Activated naive CD4-positive, alpha-beta T cell treated with anti-CD3 and anti-CD28 coated beads, Interleukin-2, amount 50 U/mL, for 72 hours (primary cell): Measurements from ENCODE around the gene CES4A. TPM values are rescaled to one million over a fixed set of nuclear protein-coding genes. Genes with fewer than 3 reads are reported as not detected.
"Not testable (repeated sequence)": the region's sequence is repeated elsewhere in the genome, so short reads cannot be mapped to it uniquely, and the experiment has no call there.

Experiments used
- ATAC-seq, 2 donors: fragments of 150-1000 bp; cut with Tn5 transposase; 2 replicates each; pipeline ENCODE4 v1.10.0; 2021; ENCODE audit warnings: mild to moderate bottlenecking in 2 of 2, moderate library complexity in 2 of 2
- DNase-seq, 2 donors: peaks; one replicate each; pipeline ENCODE4 v3.0.0; 2021 to 2022; ENCODE audit warnings: low spot score in 2 of 2
- H3K27ac Mint-ChIP-seq, 2 donors: one replicate each; pipeline ENCODE4 v1.8.0; 2022; ENCODE audit warnings: mild to moderate bottlenecking in 2 of 2, mixed read lengths in 2 of 2
- H3K36me3 Mint-ChIP-seq, 2 donors: one replicate each; pipeline ENCODE4 v1.8.0; 2022; ENCODE audit warnings: mixed read lengths in 2 of 2
- H3K9me3 Mint-ChIP-seq, 2 donors: one replicate each; pipeline ENCODE4 v1.8.0; 2022; ENCODE audit warnings: mixed read lengths in 2 of 2
- total RNA-seq, 2 donors: library from RNA; stranded (reverse); gene quantifications; one replicate each; pipeline ENCODE4 v1.2.3, GENCODE V29; 2022

CES4A gene
- total RNA-seq, 2 donors from 2014 or later, result 8.2 to 21.3 TPM

DNA sequence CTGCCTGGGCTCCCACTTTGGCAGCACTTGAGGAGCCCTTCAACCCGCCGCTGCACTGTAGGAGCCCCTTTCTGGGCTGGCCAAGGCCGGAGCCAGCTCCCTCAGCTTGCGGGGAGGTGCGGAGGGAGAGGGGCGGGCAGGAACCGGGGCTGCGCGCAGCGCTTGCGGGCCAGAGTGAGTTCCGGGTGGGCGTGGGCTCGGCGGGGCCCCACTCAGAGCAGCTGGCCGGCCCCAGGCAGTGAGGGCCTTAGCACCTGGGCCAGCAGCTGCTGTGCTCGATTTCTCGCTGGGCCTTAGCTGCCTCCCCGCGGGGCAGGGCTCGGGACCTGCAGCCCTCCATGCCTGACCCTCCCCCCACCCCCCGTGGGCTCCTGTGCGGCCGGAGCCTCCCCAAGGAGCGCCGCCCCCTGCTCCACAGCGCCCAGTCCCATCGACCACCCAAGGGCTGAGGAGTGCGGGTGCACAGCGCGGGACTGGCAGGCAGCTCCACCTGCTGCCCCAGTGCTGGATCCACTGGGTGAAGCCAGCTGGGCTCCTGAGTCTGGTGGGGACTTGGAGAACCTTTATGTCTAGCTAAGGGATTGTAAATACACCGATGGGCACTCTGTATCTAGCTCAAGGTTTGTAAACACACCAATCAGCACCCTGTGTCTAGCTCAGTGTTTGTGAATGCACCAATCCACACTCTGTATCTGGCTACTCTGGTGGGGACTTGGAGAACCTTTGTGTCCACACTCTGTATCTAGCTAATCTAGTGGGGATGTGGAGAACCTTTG is 14.0 kb upstream of the CES4A start:
- H3K36me3 Mint-ChIP-seq, result not testable (repeated sequence)

DNA sequence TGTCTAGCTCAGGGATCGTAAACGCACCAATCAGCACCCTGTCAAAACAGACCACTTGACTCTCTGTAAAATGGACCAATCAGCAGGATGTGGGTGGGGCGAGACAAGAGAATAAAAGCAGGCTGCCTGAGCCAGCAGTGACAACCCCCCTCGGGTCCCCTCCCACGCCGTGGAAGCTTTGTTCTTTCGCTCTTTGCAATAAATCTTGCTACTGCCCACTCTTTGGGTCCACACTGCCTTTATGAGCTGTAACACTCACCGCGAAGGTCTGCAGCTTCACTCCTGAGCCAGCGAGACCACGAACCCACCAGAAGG is 13.5 kb upstream of the CES4A start:
- DNase-seq, result peak in 1 of 2 donors; percentile 59
- ATAC-seq, H3K36me3 Mint-ChIP-seq, H3K9me3 Mint-ChIP-seq: not testable (repeated sequence)
- H3K27ac Mint-ChIP-seq, result peak overlapping the region in 1 of 2 donors; percentile 4

More for the DNA sequence above, 14.0 kb upstream of the CES4A start:
- peak overlapping the region in 1 of 2 donors; percentile 4 for H3K27ac Mint-ChIP-seq
- H3K9me3 Mint-ChIP-seq, ATAC-seq, DNase-seq: not testable (repeated sequence)

DNA sequence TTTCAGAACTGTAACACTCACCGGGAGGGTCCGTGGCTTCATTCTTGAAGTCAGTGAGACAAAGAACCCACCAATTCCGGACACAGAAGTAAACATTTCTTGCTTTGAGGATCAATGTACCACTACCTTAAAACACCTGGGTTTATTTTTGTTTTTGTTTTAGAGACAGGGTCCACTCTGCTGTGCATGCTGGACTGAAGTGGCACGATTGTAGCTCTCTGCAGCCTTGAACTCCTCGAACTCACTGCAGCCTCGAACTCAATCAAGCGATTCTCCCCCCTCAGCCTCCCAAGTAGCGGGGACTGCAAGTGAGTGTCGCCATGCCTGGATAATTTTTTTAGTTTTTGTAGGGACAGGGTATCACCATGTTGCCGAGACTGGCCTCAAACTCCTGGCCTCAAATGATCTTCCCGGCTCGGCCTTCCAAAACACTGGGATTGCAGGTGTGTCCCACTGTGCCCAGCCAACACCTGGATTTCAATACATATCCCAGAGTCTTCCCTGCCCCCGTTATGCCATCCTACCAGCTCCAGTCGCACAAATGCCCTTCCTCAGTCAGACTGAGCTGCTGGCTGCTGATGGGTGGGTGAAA is 13.0 kb upstream of the CES4A start:
- DNase-seq (no peak), ATAC-seq (no peak)
- H3K9me3 Mint-ChIP-seq, result no peaks in the 10 kb centered on the region
- no peaks in the 10 kb centered on the region for H3K36me3 Mint-ChIP-seq
- H3K27ac Mint-ChIP-seq, result peak overlapping the region; percentile 4 to 50

DNA sequence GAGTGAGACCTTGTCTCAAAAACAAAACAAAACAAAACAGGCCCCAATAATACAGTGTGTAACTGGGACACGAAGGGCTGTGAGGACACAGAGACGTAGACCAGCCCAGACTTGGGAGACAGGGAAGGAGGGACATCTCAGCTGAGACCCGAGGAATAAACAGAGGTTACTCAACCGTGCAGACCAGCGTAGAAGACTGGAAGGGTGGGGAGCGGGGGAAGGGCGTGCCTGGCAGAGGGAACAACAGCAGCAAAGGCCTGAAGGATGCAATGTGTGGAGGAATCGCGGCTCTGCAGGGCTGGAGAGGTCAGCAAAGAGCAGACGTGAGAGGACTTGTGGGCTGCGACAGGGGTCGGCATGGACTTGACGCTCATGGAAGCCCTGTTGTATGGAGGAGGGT is 11.6 kb upstream of the CES4A start:
- no peaks in the 10 kb centered on the region for H3K9me3 Mint-ChIP-seq
- DNase-seq (no peak), ATAC-seq (no peak)
- no peaks in the 10 kb centered on the region for H3K36me3 Mint-ChIP-seq
- no peak overlapping the region for H3K27ac Mint-ChIP-seq

DNA sequence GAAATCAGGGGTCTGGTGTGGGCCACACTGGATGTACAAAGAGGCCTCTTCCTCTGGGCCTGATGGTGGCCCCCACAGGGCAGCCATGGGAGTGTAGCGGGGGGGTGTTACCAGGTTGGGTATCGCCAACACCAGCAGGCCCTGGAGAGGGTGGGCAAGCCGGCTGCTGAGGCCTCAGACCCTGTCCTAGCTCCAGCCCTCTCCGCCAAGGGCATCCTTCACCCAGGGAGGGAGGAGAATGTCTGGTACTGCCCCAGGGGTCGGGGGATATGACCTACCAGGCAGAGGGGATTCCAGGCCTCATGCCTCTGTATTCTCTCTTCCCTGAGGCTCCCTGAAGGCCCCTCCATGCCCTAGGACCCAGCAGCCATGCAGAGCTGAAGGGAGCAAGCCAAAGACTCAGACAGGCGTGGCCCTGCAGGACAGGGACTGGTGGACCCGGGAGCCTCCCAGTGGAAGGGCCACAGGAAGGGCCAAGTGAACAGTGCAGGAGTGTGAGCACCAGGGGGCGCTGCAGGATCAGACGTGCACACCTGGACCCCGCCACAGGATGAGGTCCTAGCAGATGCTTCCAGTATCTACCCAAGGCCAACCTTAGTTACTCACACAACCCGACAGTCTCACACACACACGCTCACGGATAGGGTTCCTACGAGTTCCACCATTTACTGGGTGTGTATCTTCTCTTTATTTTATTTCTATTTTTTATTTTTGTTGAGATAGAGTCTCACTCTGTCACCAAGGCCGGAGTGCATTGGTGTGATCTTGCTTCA is 10.9 kb upstream of the CES4A start:
- Mint-ChIP-seq H3K36me3 (no peaks in the 10 kb centered on the region), H3K27ac (peak overlapping the region; percentile 68 to 69), H3K9me3 (no peaks in the 10 kb centered on the region)
- DNase-seq (peak; percentile 89 to 95), ATAC-seq (peak; percentile 98)

DNA sequence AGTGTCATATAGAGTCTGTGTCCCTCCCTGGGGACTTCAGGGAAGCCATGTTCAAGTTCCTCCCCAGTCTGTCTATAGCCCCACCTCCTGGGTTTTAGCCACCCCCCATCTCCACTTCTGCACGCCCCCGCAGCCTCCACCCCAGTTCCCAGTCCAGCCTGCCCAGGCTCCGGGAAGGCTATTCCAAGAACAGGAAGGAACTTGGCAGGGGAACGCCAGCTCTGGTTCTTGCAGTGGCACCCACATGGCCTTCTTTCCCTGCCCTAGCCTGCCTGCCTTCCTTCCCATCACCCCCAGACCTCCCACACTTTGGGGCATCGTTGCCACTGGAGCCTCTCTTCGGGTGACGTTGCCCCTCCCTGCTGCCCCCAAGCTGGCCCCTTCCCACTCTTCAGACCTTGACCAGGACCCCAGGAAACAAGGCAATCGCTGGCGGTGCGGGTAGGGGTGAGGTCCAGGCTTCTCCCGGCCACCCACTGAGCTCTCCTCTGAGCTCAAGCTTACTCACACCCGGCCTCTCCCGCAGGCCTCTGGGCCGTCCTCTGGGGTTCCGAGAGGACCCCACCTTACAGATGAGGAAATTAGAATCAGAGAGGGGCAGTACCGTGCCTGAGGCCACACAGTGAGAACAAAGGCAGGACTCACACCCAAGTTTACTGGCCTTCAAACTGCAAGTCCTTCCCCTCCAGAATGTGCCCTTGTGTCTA is 9.2 kb upstream of the CES4A start:
- no peaks in the 10 kb centered on the region for H3K9me3 Mint-ChIP-seq
- H3K27ac Mint-ChIP-seq, result no peak overlapping the region
- DNase-seq (no peak), ATAC-seq (no peak)
- H3K36me3 Mint-ChIP-seq, result no peaks in the 10 kb centered on the region

DNA sequence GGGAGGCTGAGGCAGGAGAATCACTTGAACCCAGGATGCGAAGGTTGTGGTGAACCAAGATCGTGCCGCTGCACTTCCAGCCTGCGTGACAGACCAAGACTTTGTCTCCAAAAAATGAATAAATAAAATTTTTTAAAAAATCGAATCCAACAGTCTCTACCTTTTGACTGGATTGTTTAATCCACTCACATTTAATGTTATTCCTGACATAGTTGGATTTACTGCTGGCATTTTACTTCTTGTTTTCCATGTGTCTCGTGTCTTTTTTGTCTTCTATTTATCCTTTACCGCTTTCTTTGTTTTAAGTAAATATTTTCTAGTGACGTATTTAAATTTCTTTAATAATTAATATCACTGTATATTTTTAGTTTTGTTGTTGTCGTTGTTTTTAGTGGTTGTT is 5.4 kb upstream of the CES4A start:
- peak overlapping the region; percentile 99 for H3K27ac Mint-ChIP-seq
- ATAC-seq, result no peak
- peaks cover 0 to 7% of the 10 kb centered on the region in 2 donors for H3K36me3 Mint-ChIP-seq
- no peak for DNase-seq
- H3K9me3 Mint-ChIP-seq, result peaks cover 0 to 4% of the 10 kb centered on the region in 2 donors

DNA sequence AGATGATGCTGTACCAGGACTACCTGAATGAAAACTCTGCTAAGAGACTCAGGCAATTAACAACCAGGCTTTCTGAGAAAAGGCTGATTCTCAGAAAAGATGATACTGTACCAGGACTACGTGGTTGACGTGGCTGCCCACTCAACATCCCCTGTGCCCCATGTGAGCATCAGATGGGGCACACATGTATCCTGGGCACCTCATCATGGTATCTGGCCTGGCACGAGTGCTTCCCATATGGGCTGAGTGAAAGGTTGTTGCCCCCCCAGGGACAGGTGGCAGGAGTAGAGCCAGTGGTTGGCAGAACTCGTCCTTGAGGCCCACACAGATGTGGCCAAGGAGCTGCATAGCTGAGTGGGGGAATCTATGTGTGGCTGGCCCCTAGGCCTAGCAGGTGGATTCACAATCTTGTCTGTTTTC is 3.5 kb upstream of the CES4A start:
- Mint-ChIP-seq H3K36me3 (peaks cover 0 to 7% of the 10 kb centered on the region in 2 donors), H3K9me3 (peaks cover 0 to 4% of the 10 kb centered on the region in 2 donors), H3K27ac (peak overlapping the region; percentile 99)

DNA sequence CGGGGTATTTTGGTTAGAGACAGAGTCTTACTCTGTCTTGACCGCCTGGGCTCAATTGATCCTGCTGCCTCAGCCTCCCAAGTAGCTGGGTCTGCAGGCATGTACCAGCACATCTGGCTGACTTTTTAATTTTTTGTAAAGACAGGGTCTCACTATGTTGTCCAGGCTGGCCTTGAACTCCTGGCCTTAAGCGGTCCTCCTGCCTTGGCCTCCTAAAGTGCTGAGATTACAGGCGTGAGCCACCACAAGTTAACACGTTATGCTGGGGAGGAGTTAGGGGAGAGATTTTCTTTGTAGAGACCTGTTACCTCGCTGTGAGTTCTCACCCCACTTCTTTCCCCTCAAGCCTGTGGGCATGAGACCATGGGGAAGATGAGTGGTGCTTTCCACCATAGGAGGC is 1.8 kb upstream of the CES4A start:
- DNase-seq (no peak), ATAC-seq (no peak)
- Mint-ChIP-seq H3K36me3 (peaks cover 0 to 7% of the 10 kb centered on the region in 2 donors), H3K27ac (peak overlapping the region; percentile 60 to 99), H3K9me3 (peaks cover 0 to 4% of the 10 kb centered on the region in 2 donors)

More for the DNA sequence above, 3.5 kb upstream of the CES4A start:
- DNase-seq, result peak; percentile 57 to 77
- peak; percentile 91 for ATAC-seq

DNA sequence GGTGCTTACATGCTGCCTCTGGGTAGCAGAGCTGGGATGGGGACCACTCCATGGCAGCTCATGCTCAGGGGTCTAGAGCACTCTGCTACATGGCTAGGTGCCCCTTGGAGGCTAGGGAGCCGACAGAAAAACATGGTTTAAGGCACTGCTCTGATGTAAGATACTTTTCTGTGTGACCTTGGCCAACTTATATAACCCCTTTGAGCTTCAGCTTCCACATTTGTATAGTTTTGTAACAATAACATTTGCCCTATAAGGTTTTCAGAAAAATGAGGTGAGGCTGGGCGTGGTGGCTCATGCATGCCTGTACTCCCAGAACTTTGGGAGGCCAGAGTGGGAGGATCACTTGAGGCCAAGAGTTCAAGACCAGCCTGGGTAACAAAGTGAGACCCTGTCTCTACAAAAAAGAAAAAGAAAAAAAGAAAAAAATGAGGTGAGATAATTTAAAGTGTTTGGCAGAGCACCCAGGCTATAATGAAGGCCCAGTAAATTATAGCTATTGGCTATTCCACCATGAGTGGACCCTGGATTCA is 3.2 kb downstream of the CES4A start:
- no peak for DNase-seq
- ATAC-seq, result no peak
- Mint-ChIP-seq H3K27ac (peak overlapping the region in 1 of 2 donors; percentile 39), H3K9me3 (peaks cover 0 to 4% of the 10 kb centered on the region in 2 donors), H3K36me3 (peaks cover 0 to 5% of the 10 kb centered on the region in 2 donors)

DNA sequence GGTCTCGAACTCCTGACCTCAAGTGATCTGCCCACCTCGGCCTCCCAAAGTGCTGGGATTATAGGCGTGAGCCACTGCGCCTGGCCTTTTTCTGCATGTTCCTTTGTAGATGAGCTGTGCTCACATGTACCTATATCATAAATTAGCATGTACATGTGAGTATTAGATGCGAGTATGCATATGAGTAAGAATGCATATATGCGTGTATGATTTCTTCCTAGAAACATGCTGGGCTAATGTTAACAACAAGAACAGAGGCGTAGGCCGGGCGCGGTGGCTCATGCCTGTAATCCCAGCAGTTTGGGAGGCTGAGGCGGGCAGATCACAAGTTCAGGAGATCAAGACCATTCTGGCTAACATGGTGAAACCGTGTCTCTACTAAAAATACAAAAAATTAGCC is 5.2 kb downstream of the CES4A start:
- DNase-seq, H3K36me3 Mint-ChIP-seq, H3K27ac Mint-ChIP-seq, ATAC-seq, H3K9me3 Mint-ChIP-seq: not testable (repeated sequence)

DNA sequence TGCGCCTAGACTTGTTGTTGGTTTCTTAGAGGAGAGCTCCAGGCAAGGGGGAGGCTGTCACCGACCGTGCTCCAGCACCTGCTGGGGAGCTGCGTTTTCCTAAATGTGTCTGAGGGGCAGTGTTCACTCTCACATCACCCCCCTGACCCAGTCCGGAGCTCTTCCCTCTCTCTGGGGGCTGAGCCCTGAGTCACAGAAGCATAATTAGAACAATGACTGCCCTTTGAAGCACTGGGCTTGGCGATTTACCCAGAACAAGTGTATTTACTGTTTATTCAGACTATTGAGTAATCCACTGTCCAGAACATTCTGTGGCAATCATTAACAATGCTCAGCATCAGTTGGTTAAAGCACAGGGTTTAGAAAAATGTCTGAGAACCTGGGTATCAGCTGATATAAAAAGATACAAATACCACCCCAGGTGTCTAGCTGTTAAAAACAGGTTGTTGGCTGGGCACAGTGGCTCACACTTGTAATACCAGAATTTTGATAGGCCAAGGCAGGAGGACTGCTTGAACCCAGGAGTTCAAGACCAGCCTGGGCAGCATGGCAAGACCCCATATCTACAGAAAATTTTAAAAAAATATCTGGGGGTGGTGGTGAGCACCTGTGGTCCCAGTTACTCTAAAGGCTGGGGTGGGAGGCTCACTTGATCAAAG is 8.1 kb downstream of the CES4A start:
- ATAC-seq, result no peak
- Mint-ChIP-seq H3K27ac (no peak overlapping the region), H3K9me3 (no peaks in the 10 kb centered on the region), H3K36me3 (peaks cover 0 to 11% of the 10 kb centered on the region in 2 donors)
- no peak for DNase-seq

DNA sequence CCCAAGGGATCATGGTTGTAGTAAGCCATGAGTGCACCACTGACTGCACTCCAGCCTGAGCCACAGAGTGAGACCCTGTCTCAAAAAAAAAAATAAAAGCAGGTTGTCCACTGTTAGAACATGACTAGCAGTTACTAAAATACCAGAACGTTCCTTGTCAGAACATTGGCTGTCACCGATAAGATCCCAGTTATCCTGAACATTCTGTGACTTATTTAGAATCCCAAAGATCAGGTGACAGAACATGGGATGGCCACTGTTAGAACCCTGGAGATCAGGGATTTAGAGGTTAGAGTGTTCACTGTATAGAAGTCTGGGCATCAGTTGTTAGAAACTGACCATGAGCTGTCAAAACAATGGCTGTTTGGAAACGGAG is 8.6 kb downstream of the CES4A start:
- H3K27ac Mint-ChIP-seq, result peak overlapping the region in 1 of 2 donors; percentile 30
- no peak for DNase-seq
- H3K36me3 Mint-ChIP-seq, result peaks cover 0 to 11% of the 10 kb centered on the region in 2 donors
- H3K9me3 Mint-ChIP-seq, result no peaks in the 10 kb centered on the region
- ATAC-seq, result no peak

DNA sequence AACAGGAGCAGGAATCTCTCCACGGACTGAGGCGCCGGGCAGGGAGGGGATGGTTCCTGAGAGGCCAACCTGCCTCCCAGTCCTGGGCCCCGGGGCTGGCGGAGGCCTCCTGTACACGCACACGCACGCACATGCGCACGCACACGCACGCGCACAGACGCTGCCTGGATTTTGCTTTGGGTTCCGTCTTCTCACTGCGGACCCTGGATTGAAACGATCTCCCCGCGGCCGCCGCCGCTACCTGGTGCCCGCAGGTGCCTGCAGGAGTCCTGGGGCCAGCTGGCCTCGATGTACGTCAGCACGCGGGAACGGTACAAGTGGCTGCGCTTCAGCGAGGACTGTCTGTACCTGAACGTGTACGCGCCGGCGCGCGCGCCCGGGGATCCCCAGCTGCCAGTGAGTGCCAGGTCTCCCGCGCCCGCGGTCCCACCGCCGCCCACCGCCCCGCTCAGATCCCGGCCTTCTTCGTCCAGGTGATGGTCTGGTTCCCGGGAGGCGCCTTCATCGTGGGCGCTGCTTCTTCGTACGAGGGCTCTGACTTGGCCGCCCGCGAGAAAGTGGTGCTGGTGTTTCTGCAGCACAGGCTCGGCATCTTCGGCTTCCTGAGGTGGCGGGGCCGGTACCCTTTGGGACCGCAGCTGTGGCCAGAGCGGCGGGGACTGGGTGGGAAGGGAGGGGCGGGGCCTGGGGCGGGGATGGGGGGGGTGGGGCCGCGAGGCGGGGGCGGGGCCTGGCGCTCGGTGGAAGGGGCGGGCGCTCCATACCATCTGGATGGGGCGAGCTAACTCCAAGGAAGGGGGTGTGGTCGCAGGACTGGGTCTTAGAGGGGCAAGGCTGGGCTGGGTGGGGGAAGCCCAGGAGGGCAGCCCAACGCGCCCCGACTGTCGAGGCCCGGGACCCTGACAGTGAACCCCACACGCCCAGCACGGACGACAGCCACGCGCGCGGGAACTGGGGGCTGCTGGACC is 12.3 kb downstream of the CES4A start:
- peak; percentile 76 to 79 for ATAC-seq
- H3K27ac Mint-ChIP-seq, result peak overlapping the region; percentile 58 to 87
- H3K36me3 Mint-ChIP-seq, result peaks cover 7 to 11% of the 10 kb centered on the region in 2 donors
- H3K9me3 Mint-ChIP-seq, result no peaks in the 10 kb centered on the region
- DNase-seq, result peak; percentile 54 to 71

DNA sequence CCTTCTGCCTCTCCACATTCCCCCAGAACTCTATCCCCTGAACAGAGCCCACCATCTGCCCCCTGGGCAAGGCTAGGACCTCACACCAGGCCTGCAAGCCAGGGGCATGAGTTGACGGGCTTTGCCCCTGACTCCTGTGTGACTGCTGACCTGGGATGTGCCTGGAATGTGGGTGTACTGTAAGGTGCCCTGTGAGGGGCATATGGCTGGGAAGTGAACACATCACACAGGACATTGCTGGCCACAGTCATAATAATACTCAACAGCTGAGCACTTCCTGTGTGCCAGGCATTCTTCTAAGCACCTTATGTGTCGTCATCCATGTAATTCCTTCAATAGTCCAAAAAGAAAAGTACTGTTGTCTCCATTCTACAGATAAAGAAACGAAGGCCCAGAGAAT is 13.3 kb downstream of the CES4A start:
- no peaks in the 10 kb centered on the region for H3K9me3 Mint-ChIP-seq
- ATAC-seq (no peak), DNase-seq (no peak)
- peaks cover 7 to 11% of the 10 kb centered on the region in 2 donors for H3K36me3 Mint-ChIP-seq
- no peak overlapping the region for H3K27ac Mint-ChIP-seq
